ENCODE measurements around the gene HCN2.

- TF ChIP-seq, protein P1, sequence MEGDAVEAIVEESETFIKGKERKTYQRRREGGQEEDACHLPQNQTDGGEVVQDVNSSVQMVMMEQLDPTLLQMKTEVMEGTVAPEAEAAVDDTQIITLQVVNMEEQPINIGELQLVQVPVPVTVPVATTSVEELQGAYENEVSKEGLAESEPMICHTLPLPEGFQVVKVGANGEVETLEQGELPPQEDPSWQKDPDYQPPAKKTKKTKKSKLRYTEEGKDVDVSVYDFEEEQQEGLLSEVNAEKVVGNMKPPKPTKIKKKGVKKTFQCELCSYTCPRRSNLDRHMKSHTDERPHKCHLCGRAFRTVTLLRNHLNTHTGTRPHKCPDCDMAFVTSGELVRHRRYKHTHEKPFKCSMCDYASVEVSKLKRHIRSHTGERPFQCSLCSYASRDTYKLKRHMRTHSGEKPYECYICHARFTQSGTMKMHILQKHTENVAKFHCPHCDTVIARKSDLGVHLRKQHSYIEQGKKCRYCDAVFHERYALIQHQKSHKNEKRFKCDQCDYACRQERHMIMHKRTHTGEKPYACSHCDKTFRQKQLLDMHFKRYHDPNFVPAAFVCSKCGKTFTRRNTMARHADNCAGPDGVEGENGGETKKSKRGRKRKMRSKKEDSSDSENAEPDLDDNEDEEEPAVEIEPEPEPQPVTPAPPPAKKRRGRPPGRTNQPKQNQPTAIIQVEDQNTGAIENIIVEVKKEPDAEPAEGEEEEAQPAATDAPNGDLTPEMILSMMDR (IDR thresholded peaks at IDR 0.05) = no peak
- TF ChIP-seq POLR2AphosphoS5 (IDR thresholded peaks at IDR 0.05) (no peak), POLR2A (IDR thresholded peaks at IDR 0.05) (no peak)
Measured at GRCh38 chr19:618674-619285, 29.1 kb downstream of the HCN2 start.

Measured in breast epithelium (tissue), 3 donors.